Activated CD4-positive, alpha-beta T cell treated with anti-CD3 and anti-CD28 coated beads, Interleukin-2, amount 10 ng/mL, durations not matched to agents 24 days and 14 days (primary cell): ENCODE results near the gene TRPM5. TPM values are rescaled to one million over a fixed set of nuclear protein-coding genes. Genes with fewer than 3 reads are reported as not detected.

Experiments used
- DNase-seq: peaks from one replicate; pipeline ENCODE4 v3.0.0; 2022
- H3K27ac Mint-ChIP-seq: one replicate; pipeline ENCODE4 v1.8.0; 2022; ENCODE audit warnings: mild to moderate bottlenecking, mixed read lengths
- H3K27me3 Mint-ChIP-seq: one replicate; pipeline ENCODE4 v1.8.0; 2022; ENCODE audit warnings: mixed read lengths
- H3K36me3 Mint-ChIP-seq: one replicate; pipeline ENCODE4 v1.8.0; 2022; ENCODE audit warnings: low read depth, mild to moderate bottlenecking, mixed read lengths
- H3K4me1 Mint-ChIP-seq: one replicate; pipeline ENCODE4 v1.8.0; 2021; ENCODE audit warnings: mixed read lengths
- H3K4me3 Mint-ChIP-seq: one replicate; pipeline ENCODE4 v1.8.0; 2022; ENCODE audit warnings: mild to moderate bottlenecking, moderate library complexity, mixed read lengths
- H3K9me3 Mint-ChIP-seq: one replicate; pipeline ENCODE4 v1.8.0; 2021; ENCODE audit warnings: mixed read lengths
- intact Hi-C: fragments of 100-400 bp; cut with micrococcal nuclease; formaldehyde crosslinking; loops from one replicate; pipeline ENCODE4 v1.15.1; 2023
- total RNA-seq: library from RNA; stranded (reverse); gene quantifications from 2 replicates; pipeline ENCODE4 v1.2.3, GENCODE V29; 2022

The TRPM5 gene
- total RNA-seq, 1 donor from 2014 or later = not detected

DNA sequence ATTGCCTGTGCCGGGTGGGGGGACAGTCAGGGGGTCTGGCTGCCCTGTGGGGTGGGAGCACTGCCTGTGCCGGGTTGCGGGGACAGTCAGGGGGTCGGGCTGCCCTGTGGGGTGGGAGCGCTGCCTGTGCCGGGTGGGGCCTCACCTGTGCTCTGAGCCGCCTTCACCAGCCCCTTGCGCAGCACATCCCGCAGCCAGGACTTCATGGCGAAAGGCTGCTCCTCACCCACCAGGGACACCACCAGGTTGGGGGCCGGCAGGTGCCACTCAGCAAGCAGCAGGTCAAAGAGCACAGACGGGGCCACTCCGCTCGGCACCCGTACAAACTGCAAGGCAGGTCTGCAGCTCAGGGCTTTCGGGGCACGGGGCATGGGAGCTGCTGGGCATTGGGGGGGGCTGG, 22.3 kb downstream of the TRPM5 start:
- intact Hi-C loops = no loop called here
- no peak for DNase-seq
- Mint-ChIP-seq H3K9me3 (no peaks in the 10 kb centered on the region), H3K27ac (no peak overlapping the region), H3K36me3 (no peaks in the 10 kb centered on the region), H3K27me3 (no peaks in the 10 kb centered on the region), H3K4me3 (no peak overlapping the region), H3K4me1 (no peaks in the 10 kb centered on the region)

DNA sequence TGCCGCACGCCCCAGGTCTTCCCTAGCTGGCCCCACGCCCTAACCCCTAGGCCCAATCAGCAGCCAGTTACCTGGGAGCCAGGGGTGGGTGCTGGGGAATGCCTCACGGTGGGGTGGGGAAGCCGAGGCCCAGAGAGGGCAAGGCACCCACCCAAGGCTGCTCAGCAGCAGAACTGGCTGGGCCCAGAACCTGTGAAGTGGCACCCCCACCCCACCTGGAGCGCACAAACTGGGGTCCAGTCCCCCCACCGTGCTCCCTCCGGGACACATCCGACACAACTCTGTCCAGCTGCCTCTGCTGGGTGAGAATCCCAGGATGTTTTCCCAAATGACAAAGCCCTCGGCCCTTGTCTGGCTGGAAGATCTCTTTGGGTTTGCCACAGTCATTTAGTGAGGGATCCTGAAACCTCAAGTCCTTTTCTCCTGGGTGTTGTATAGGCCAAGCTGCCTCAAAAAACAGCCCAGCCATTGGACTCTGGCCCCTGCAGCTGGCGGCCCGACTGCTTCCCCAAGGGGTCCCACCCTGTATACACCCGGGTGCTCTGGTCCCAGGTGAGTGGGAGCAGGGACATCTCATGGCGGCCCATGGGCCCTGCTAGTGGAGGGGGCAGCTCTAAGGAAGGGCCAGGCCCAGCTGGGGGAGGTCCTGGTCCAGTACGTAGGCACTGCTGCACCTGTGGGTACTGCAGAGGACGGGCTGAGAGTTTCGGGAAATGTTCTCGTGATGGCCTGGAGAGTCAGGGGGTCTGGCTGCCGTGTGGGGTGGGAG, 22.9 kb downstream of the TRPM5 start:
- Mint-ChIP-seq H3K27ac (no peak overlapping the region), H3K9me3 (no peaks in the 10 kb centered on the region), H3K36me3 (no peaks in the 10 kb centered on the region), H3K4me1 (no peaks in the 10 kb centered on the region), H3K4me3 (no peak overlapping the region), H3K27me3 (no peaks in the 10 kb centered on the region)
- no peak for DNase-seq
- intact Hi-C loops = no loop called here

DNA sequence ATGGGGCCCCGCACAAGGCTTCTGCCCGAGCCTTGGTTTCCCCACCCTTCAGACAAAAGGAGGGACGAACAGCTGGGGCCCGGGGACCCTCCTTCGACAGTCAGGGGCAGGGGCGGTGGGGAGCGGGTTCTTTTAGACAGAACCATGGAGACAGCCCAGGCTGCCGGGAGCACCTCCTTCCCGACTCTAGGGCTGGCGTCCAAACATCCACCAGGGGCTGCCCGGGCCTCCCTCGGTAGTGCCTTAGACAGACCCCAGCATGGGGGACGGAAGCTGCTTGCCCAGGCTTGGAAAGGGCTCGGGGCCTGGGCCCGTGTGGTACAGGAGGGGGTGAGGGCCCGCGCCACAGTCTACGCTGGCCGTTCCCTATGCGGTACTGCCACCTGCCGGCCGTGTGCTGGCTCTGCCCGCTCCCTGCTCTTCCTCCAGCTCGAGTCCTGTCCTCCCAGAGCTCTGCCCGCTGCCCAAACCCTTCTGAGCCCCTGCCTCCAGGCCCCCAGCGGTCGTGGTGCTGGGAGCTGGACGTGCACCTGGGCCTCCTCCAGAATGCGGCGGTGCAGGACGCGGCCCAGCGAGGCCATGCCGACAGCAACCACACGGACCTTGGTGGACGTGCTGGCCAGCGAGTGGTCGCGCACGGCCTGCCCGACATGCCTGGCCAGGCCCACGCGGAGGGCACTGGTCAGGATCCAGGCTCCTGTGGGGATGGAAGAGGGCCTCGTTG, 23.6 kb downstream of the TRPM5 start:
- Mint-ChIP-seq H3K9me3 (no peaks in the 10 kb centered on the region), H3K27ac (no peak overlapping the region), H3K27me3 (no peaks in the 10 kb centered on the region), H3K4me1 (no peaks in the 10 kb centered on the region), H3K4me3 (no peak overlapping the region), H3K36me3 (no peaks in the 10 kb centered on the region)
- DNase-seq = peak; percentile 91
- intact Hi-C loops = loop anchor here (1.0 kb wide), 3 partner anchors 20 to 223 kb away; partner anchors contain the start of gene TSSC4

DNA sequence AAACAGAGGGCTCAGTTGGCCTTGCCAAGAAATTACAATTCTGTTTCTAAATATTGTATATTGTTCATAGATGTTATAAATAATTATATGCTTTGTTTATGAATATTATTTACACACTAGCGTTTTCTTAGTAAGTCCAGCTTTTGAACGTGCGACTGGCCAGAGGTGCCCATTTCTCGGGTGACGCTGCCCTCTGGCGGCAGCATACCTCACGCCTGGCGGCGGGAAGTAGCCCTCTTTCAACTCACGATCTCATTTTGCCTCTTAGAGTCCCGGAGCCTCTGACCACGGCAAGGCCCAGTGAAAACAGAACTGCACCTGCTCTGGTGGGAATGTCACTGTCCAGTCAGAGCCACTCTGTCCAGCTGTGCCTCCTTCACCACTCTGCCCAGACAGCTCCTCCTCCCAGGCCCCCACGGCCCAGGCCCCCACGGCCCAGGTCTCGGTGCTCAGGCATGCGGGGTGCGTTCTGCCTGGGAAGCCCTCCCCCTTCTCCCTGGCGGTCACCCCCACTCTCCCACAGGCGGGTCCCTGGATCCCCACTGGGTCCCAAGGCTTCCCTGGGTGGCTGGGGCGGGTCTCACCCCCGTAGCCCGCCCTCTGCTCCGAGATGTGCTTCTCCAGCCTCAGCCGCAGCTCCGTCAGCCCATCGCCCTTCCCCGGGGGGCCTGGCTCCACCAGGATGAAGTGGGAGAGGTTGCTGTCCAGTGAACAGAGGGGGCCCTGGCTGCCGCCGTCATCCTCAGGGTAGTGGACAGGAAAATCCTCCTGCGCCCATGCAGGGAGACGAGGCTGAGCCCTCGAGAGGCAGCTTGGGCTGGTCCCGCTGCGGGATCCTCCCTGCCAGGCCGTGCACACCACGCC, 24.4 kb downstream of the TRPM5 start:
- intact Hi-C loops = loop anchor here (1.0 kb wide), 3 partner anchors 20 to 223 kb away; partner anchors contain the start of gene TSSC4
- no peak overlapping the region for H3K4me3 Mint-ChIP-seq
- H3K4me1 Mint-ChIP-seq = no peaks in the 10 kb centered on the region

DNA sequence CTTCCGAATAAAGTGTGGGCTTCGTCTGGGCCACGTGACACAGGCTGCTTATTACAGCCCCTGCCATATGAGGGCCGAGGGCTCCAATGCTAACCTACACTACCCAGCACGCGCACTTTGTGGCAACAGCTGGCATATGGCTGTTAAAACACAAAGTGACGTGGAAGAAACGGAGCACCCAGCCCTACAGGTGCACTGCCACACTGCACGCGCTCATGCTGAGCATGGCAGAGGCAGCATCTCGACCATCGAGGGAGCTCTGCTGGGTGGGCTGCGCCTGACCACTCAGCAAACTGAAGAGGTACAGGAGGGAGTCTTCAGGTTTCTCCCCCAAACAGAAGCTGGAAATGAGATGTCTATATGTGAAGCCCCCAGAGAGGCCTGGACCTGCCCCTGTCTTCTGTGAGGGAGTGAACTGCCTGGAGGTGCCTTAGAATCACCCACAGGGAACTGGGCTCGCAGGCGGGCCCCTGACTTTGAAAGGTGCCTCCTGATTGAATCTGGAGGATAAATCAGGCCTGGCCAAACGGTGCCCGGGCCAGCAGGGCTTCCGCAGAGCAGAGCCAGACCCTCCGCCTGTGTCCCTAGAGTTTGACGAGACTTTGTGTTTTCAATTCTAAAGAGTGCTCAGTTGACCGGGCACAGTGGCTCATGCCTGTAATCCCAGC, 25.5 kb downstream of the TRPM5 start:
- Mint-ChIP-seq H3K4me3 (no peak overlapping the region), H3K9me3 (no peaks in the 10 kb centered on the region), H3K4me1 (no peaks in the 10 kb centered on the region), H3K27ac (no peak overlapping the region), H3K27me3 (no peaks in the 10 kb centered on the region), H3K36me3 (no peaks in the 10 kb centered on the region)
- no peak for DNase-seq
- intact Hi-C loops = no loop called here

More for the DNA sequence above, 24.4 kb downstream of the TRPM5 start:
- Mint-ChIP-seq H3K36me3 (no peaks in the 10 kb centered on the region), H3K27me3 (no peaks in the 10 kb centered on the region), H3K9me3 (no peaks in the 10 kb centered on the region), H3K27ac (no peak overlapping the region)
- peak; percentile 89 for DNase-seq

DNA sequence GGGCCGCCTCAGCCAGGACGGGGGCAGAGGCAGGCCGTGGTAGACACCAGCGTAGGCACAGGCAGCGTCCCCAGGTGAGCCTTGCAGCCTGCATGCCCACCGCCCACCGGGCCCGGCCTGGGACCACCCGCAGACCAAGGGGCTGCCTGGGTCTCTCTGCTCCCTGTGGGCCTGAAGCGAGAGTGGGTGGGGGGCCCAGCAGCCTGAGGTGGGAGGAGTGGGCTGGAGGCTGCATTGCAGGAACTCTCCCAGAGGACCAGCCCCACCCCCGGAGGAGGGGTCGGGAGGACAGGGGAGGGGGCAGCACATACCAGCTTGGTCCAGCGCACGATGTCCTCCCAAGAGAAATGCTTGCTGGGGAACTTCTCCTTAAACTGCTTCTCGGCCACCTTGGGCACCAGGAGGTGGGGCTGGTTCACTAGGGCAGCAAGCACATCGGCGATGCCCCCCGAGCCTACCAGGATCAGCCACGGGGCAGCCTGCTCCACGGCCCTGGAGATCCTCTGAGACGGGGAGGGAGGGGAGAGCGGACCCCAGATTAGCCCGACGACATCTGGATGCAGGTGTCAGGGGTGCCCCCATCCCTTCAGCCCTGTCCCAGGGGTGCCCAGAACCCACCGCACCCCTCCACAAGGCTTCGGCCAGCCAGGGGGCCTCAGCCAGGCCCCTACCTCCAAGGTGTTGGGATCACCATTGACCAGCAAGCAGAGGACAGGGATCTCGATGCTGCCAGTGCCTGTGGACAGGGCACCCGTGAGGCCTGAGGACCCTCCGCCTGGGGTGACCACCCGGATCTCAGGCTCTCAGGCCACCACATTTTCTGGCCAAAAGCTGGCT, 26.2 kb downstream of the TRPM5 start:
- H3K27me3 Mint-ChIP-seq = no peaks in the 10 kb centered on the region
- intact Hi-C loops = no loop called here
- no peak overlapping the region for H3K27ac Mint-ChIP-seq
- H3K4me1 Mint-ChIP-seq = no peaks in the 10 kb centered on the region
- H3K36me3 Mint-ChIP-seq = no peaks in the 10 kb centered on the region
- no peak for DNase-seq
- H3K9me3 Mint-ChIP-seq = no peaks in the 10 kb centered on the region
- no peak overlapping the region for H3K4me3 Mint-ChIP-seq

DNA sequence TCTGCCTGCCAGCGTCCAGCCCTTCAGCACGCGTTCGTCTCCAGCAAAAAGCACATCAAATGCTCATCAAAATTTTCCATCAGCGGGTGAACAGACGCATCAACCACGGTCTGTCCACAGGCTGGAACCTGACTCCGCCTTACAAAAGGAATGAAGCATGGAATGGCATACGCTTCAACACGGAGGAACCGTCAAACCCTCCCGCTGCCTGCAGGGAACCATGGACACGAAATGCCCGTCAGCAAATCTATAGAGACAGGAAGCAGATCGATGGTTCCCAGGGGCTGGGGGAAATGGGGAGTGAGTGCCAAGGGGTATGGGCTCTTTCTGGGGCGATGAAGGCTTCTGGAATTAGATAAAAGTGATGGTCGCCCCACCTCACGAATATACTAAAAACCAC, 27.5 kb downstream of the TRPM5 start:
- Mint-ChIP-seq H3K4me3 (no peak overlapping the region), H3K9me3 (no peaks in the 10 kb centered on the region), H3K36me3 (no peaks in the 10 kb centered on the region), H3K27ac (no peak overlapping the region), H3K27me3 (no peaks in the 10 kb centered on the region), H3K4me1 (no peaks in the 10 kb centered on the region)
- intact Hi-C loops = no loop called here
- DNase-seq = no peak

DNA sequence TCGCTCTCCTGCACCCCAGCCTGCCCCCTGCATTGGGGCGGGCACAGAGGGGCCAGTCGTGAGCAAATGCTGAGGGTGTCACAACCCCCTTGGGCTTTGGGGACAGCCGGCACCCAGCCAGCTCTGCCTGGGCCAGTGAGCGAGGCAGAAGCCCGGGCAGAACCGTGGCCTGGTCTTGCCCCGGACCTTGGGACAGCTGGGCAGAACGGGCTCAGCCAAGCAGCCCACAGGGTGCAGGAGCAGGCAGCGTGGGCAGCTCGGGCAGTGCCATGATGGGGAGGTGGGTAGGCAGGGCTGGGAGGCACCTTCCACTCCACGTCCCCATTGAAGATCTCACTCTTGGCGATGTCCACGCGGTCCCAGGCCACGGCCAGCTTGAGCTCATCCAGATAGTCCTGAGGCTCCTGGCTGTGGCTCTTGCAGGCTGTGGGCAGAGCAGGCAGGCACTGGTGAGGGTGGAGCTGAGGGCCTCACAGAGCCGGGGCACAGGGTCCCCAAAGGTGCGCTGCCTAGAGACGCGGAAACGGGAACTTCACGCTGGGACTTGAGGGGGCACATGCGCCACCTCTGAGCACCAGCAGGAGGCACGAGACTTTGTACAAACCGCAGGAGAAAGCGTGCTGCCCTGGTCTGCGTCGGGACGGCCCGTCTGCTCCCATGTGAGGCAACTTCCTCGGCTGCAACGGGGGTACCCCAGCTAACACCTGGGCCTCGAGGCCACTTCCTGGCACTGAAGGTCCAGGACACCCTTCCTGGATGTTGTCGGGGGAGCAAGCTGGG, 28.5 kb downstream of the TRPM5 start:
- H3K27ac Mint-ChIP-seq = no peak overlapping the region
- intact Hi-C loops = no loop called here
- H3K9me3 Mint-ChIP-seq = no peaks in the 10 kb centered on the region
- DNase-seq = no peak
- no peaks in the 10 kb centered on the region for H3K27me3 Mint-ChIP-seq
- no peaks in the 10 kb centered on the region for H3K36me3 Mint-ChIP-seq
- no peak overlapping the region for H3K4me3 Mint-ChIP-seq
- H3K4me1 Mint-ChIP-seq = no peaks in the 10 kb centered on the region

DNA sequence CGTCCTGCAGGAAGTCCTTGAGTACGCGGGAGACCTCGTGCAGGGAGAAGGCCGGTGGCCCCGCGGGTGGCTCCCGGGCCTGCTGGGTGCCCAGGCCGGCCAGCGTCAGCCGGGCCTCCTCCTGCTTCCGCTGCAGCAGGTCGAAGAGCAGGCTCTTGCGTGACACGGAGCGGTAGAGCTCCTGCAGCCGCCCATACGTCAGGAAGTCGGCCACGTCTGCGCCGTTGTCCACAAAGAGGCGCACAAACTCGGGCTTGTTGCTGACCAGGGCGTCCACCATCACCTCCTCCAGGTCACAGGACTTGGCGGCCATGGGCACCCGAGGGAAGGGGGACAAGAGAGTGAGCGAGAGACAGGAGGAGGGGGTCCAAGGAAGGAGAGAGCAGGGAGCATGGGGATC, 29.1 kb downstream of the TRPM5 start:
- Mint-ChIP-seq H3K27me3 (no peaks in the 10 kb centered on the region), H3K27ac (no peak overlapping the region), H3K36me3 (no peaks in the 10 kb centered on the region), H3K4me3 (no peak overlapping the region), H3K9me3 (no peaks in the 10 kb centered on the region), H3K4me1 (no peaks in the 10 kb centered on the region)
- intact Hi-C loops = no loop called here
- DNase-seq = no peak

DNA sequence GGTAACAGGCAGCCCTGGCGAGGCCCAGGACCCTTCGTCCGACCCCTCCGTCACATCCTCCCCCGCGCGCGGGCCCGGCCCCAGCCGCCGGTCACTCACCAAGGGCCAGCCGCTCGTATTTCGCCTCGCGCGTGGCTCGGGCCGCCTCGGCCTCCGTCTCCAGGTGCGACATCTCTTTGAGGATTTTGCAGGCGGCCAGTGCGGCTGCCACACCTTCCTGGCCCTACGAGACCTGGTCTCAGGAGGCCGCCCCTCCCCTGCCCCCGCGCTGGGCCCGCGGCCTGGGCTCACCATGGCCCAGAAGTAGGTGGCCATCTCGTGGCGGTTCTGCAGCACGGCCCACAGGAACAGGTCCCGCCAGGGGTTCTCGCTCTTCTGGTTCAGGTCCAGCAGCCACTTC, 29.7 kb downstream of the TRPM5 start:
- Mint-ChIP-seq H3K36me3 (no peaks in the 10 kb centered on the region), H3K9me3 (no peaks in the 10 kb centered on the region), H3K4me3 (no peak overlapping the region), H3K27ac (no peak overlapping the region), H3K27me3 (no peaks in the 10 kb centered on the region), H3K4me1 (no peaks in the 10 kb centered on the region)
- intact Hi-C loops = no loop called here
- no peak for DNase-seq

DNA sequence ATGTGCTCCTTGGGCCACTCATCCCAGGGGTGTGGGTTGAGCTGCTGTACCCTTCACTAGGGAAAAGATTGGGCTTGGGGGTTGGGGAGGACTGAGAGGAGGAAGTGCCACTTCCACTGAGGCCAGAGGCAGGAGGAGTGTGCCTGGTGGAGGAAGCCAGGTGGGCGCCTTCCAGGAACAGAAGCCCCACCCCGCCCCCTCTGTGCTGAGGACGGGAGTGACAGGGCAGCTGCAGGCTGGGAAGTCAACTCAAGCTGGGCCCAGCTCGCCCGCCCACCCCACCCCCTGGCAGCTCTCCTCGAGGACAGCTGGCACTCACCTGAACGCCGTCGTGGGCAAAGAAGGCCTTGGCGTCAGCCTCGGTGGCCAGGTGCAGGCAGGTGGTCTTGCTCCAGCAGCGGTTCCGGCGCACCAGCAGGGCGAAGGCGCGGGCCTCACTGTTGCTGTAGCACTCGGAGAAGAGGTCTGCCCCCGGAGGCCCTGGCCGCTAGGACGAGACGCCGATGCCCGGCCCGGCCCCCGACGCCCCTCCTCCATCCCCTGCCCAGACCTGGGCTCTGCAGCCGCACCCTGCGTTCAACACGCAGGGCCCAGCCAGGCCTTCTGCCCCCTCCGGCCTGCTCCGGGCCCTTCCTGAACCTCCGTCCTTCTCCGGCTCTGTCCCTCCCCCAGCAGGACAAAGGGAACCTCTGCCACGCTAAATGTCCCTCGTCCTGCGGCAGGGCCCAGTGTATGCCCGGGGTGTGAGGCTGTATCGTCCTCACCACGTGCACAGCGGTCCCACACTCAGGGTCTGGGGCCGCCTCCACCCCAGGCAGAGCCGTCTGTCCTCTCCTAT, 30.4 kb downstream of the TRPM5 start:
- no peaks in the 10 kb centered on the region for H3K27me3 Mint-ChIP-seq
- DNase-seq = no peak
- intact Hi-C loops = no loop called here
- H3K4me3 Mint-ChIP-seq = no peak overlapping the region
- no peaks in the 10 kb centered on the region for H3K9me3 Mint-ChIP-seq
- no peaks in the 10 kb centered on the region for H3K36me3 Mint-ChIP-seq
- H3K4me1 Mint-ChIP-seq = no peaks in the 10 kb centered on the region
- no peak overlapping the region for H3K27ac Mint-ChIP-seq

DNA sequence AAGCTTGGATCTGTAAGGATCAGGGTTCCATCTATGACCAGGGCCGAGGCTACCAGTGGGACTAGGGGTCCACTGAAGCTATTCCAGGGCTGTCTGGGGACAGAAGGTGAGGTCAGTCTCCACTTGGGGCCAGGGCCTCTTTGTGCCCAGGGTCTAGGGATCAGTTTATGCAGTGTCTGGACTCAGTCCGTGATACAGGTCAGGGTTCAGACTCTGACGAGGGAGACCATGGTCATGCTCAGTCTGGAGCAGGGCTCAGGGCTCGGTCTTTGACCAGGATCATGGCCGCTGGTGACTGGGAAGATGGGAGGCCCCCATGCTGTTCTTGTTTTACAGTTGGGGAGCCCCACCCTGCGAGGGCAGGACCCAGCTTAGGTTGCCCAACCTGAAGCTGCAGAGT, 32.0 kb downstream of the TRPM5 start:
- Mint-ChIP-seq H3K4me1 (no peaks in the 10 kb centered on the region), H3K4me3 (no peak overlapping the region)

More for the DNA sequence above, 32.0 kb downstream of the TRPM5 start:
- H3K27ac Mint-ChIP-seq = no peak overlapping the region
- no peaks in the 10 kb centered on the region for H3K36me3 Mint-ChIP-seq
- no peaks in the 10 kb centered on the region for H3K27me3 Mint-ChIP-seq
- intact Hi-C loops = no loop called here
- DNase-seq = no peak
- no peaks in the 10 kb centered on the region for H3K9me3 Mint-ChIP-seq
